GM19239 (cell line): ENCODE measurements around the gene SH3BP5.

ENCODE experiments used
- DNase-seq: peaks from one replicate; pipeline ENCODE4 v3.0.0; 2011; ENCODE audit warnings: low spot score; ENCODE audit not compliant: insufficient read length
- FAIRE-seq: peaks from 2 replicates; lab custom pipeline; 2011; peaks lifted over from hg19 to GRCh38; lab: Jason Lieb, UNC

SH3BP5 gene

GRCh38 chr3:15305359-15305844, 27.0 kb downstream of the SH3BP5 start:
- DNase-seq: no peak
- no peak for FAIRE-seq

GRCh38 chr3:15303728-15304127, 28.7 kb downstream of the SH3BP5 start:
- no peak for FAIRE-seq

GRCh38 chr3:15303216-15303615, 29.2 kb downstream of the SH3BP5 start:
- no peak for FAIRE-seq
- DNase-seq: no peak

More at GRCh38 chr3:15303728-15304127, 28.7 kb downstream of the SH3BP5 start:
- DNase-seq: no peak

- DNase-seq (no peak), FAIRE-seq (no peak)
Observed at GRCh38 chr3:15301761-15302160, 30.6 kb downstream of the SH3BP5 start.

- FAIRE-seq (no peak), DNase-seq (no peak)
Observed at GRCh38 chr3:15300323-15301078, 31.9 kb downstream of the SH3BP5 start.

GRCh38 chr3:15299036-15299435, 33.4 kb downstream of the SH3BP5 start:
- FAIRE-seq: no peak
- no peak for DNase-seq

- no peak for FAIRE-seq
- no peak for DNase-seq
Observed at GRCh38 chr3:15298504-15298903, 33.9 kb downstream of the SH3BP5 start.

- FAIRE-seq (no peak), DNase-seq (no peak)
Observed at GRCh38 chr3:15297608-15298350, 34.6 kb downstream of the SH3BP5 start.

- no peak for FAIRE-seq
- DNase-seq: no peak
Observed at GRCh38 chr3:15295506-15295905, 36.9 kb downstream of the SH3BP5 start.

- no peak for FAIRE-seq
- DNase-seq: no peak
Observed at GRCh38 chr3:15294929-15295328, 37.5 kb downstream of the SH3BP5 start.

GRCh38 chr3:15292765-15293522, 39.4 kb downstream of the SH3BP5 start:
- DNase-seq (no peak), FAIRE-seq (no peak)

GRCh38 chr3:15291589-15292541, 40.5 kb downstream of the SH3BP5 start:
- DNase-seq: peak; percentile 40
- peak; percentile 93 for FAIRE-seq

- DNase-seq (no peak), FAIRE-seq (no peak)
Observed at GRCh38 chr3:15290736-15291135, 41.6 kb downstream of the SH3BP5 start.

GRCh38 chr3:15289661-15290060, 42.7 kb downstream of the SH3BP5 start:
- FAIRE-seq (no peak), DNase-seq (no peak)

- FAIRE-seq: no peak
Observed at GRCh38 chr3:15288331-15289035, 43.9 kb downstream of the SH3BP5 start.

GRCh38 chr3:15287565-15288330, 44.6 kb downstream of the SH3BP5 start:
- FAIRE-seq: no peak
- no peak for DNase-seq

More at GRCh38 chr3:15288331-15289035, 43.9 kb downstream of the SH3BP5 start:
- DNase-seq: no peak

GRCh38 chr3:15286022-15286421, 46.4 kb downstream of the SH3BP5 start:
- DNase-seq: no peak
- no peak for FAIRE-seq
